22Rv1 (cell line): Measurements from ENCODE around the gene NUP98.

Experiments used
- ZFX ChIP-seq: fragments of 450-650 bp; IDR thresholded peaks from 2 replicates; pipeline ENCODE4 v1.6.1; 2017; ENCODE audit warnings: antibody characterized with exemption, borderline replicate concordance
- TF ChIP-seq, protein P1 (sequence below): fragments of 450-650 bp; IDR thresholded peaks from 2 replicates; pipeline ENCODE4 v1.5.1; 2017; ENCODE audit warnings: mild to moderate bottlenecking

DNA sequence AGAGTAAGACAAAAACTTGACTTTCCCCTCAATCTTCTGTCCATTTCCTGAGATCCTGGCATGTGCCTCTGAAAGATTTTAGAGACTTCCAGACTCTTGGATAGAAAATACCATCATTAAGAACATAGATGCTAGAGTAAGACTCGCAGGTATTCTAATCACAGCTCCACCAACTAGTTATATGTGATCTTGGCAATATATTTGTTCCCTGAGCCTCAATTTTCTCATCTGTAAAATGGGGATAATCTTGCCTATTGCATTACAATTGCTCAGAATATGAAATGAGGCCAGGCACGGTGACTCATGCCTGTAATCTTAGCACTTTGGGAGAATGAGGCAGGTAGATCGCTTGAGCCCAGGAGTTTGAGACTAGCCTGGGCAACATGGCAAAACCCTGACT lies 32.7 kb upstream of the NUP98 start:
- TF ChIP-seq, protein P1, sequence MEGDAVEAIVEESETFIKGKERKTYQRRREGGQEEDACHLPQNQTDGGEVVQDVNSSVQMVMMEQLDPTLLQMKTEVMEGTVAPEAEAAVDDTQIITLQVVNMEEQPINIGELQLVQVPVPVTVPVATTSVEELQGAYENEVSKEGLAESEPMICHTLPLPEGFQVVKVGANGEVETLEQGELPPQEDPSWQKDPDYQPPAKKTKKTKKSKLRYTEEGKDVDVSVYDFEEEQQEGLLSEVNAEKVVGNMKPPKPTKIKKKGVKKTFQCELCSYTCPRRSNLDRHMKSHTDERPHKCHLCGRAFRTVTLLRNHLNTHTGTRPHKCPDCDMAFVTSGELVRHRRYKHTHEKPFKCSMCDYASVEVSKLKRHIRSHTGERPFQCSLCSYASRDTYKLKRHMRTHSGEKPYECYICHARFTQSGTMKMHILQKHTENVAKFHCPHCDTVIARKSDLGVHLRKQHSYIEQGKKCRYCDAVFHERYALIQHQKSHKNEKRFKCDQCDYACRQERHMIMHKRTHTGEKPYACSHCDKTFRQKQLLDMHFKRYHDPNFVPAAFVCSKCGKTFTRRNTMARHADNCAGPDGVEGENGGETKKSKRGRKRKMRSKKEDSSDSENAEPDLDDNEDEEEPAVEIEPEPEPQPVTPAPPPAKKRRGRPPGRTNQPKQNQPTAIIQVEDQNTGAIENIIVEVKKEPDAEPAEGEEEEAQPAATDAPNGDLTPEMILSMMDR = no peak
- TF ChIP-seq ZFX = no peak
